ENCODE measurements around the gene ZNF276.

DNA sequence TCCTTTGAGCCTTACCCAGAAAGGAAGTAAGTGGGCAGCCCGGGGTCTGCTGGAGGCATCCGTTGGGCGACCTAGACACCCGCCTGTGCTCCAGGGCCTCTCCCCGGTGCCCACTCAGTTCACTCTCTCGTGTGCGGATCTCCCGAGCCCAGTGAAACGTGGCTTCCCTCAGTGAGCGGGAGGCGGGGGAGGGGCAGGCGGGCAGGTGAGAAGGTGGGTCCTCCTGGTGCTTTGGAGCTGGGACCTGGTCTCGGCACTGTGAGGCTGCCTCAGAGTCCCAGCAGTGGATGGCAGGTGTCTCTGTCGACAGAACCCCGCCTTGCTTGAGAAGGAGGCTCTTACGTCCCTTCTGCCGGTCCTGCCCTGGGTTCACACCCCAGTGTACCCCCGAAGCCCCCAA lies 8.0 kb downstream of the ZNF276 start:
- TF ChIP-seq, protein P1, sequence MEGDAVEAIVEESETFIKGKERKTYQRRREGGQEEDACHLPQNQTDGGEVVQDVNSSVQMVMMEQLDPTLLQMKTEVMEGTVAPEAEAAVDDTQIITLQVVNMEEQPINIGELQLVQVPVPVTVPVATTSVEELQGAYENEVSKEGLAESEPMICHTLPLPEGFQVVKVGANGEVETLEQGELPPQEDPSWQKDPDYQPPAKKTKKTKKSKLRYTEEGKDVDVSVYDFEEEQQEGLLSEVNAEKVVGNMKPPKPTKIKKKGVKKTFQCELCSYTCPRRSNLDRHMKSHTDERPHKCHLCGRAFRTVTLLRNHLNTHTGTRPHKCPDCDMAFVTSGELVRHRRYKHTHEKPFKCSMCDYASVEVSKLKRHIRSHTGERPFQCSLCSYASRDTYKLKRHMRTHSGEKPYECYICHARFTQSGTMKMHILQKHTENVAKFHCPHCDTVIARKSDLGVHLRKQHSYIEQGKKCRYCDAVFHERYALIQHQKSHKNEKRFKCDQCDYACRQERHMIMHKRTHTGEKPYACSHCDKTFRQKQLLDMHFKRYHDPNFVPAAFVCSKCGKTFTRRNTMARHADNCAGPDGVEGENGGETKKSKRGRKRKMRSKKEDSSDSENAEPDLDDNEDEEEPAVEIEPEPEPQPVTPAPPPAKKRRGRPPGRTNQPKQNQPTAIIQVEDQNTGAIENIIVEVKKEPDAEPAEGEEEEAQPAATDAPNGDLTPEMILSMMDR (IDR thresholded peaks at IDR 0.05), result no peak
- no peak for TF ChIP-seq ZFX (IDR thresholded peaks at IDR 0.05; ENCODE audit: borderline replicate concordance)
